ENCODE results near the gene HNRNPC. TPM values are rescaled to one million over a fixed set of nuclear protein-coding genes. Genes with fewer than 3 reads are reported as not detected.

The HNRNPC gene
- polyA plus RNA-seq, 3 donors, result 830 to 1,041 (median 977) TPM

Other genes with a start within 250 kb of the HNRNPC start
- gene NDRG2, start 244.4 kb downstream of the HNRNPC start, polyA plus RNA-seq (ENCODE audit: insufficient read length in 3 of 3), result 100 to 1,000 TPM; 140 to 195 (median 161) TPM
- gene TPPP2, start 239.2 kb downstream of the HNRNPC start, polyA plus RNA-seq (ENCODE audit: insufficient read length in 3 of 3), result 1 to 10 TPM; 3.1 to 4.2 (median 4.0) TPM
- under 1 TPM; 0.40 to 0.93 (median 0.81) TPM for gene RNASE13, start 234.6 kb downstream of the HNRNPC start, polyA plus RNA-seq (ENCODE audit: insufficient read length in 3 of 3)
- gene RNASE7, start 227.1 kb downstream of the HNRNPC start, polyA plus RNA-seq (ENCODE audit: insufficient read length in 3 of 3), result 1 to 10 TPM in 1 of 3 donors, under 1 TPM in 2; 0.31 to 1.3 (median 0.83) TPM
- gene RNASE8, start 211.6 kb downstream of the HNRNPC start, polyA plus RNA-seq (ENCODE audit: insufficient read length in 3 of 3), result not detected
- 10 to 100 TPM; 71.6 to 86.6 (median 78.4) TPM for gene ARHGEF40, start 199.1 kb downstream of the HNRNPC start, polyA plus RNA-seq (ENCODE audit: insufficient read length in 3 of 3)
- gene ZNF219, start 170.8 kb downstream of the HNRNPC start, polyA plus RNA-seq (ENCODE audit: insufficient read length in 3 of 3), result 10 to 100 TPM; 37.5 to 42.2 (median 39.3) TPM
- gene TMEM253, start 168.4 kb downstream of the HNRNPC start, polyA plus RNA-seq (ENCODE audit: insufficient read length in 3 of 3), result 1 to 10 TPM; 1.1 to 2.1 (median 1.3) TPM
- gene OR5AU1, start 113.4 kb downstream of the HNRNPC start, polyA plus RNA-seq (ENCODE audit: insufficient read length in 3 of 3), result under 1 TPM; 0.01 to 0.13 (median 0.05) TPM
- under 1 TPM; 0.47 to 0.90 (median 0.64) TPM for gene RPGRIP1, start 10.6 kb upstream of the HNRNPC start, polyA plus RNA-seq (ENCODE audit: insufficient read length in 3 of 3)
- gene SUPT16H, start 114.6 kb upstream of the HNRNPC start, polyA plus RNA-seq (ENCODE audit: insufficient read length in 3 of 3), result 100 to 1,000 TPM; 140 to 158 (median 145) TPM
- gene CHD8, start 186.7 kb upstream of the HNRNPC start, polyA plus RNA-seq (ENCODE audit: insufficient read length in 3 of 3), result 10 to 100 TPM; 73.2 to 86.2 (median 78.1) TPM
- 10 to 100 TPM; 37.2 to 51.3 (median 43.0) TPM for gene RAB2B, start 207.5 kb upstream of the HNRNPC start, polyA plus RNA-seq (ENCODE audit: insufficient read length in 3 of 3)
- gene TOX4, start 207.8 kb upstream of the HNRNPC start, polyA plus RNA-seq (ENCODE audit: insufficient read length in 3 of 3), result 10 to 100 TPM; 60.1 to 63.6 (median 60.4) TPM
- 100 to 1,000 TPM in 2 of 3 donors, 10 to 100 TPM in 1; 84.6 to 116 (median 106) TPM for gene METTL3, start 241.9 kb upstream of the HNRNPC start, polyA plus RNA-seq (ENCODE audit: insufficient read length in 3 of 3)

Data from renal pelvis (tissue), 3 donors.